Measurements from ENCODE around the gene SWSAP1. TPM values are rescaled to one million over a fixed set of nuclear protein-coding genes. Genes with fewer than 3 reads are reported as not detected.
"Not testable (repeated sequence)": the region's sequence is repeated elsewhere in the genome, so short reads cannot be mapped to it uniquely, and the experiment has no call there.

SWSAP1 gene
- total and polyA plus RNA-seq, 2 experiments from 2014 or later = 2.1 to 7.5 TPM

- H3K4me1 ChIP-seq (ENCODE audit: low read depth) = peaks cover 6% of the 10 kb centered on the region
Observed at GRCh38 chr19:11378319-11379189, 4.1 kb downstream of the SWSAP1 start.

GRCh38 chr19:11379269-11379845 lies 4.9 kb downstream of the SWSAP1 start:
- H3K4me3 ChIP-seq; H3K27ac ChIP-seq; H3K9me3 ChIP-seq (ENCODE audit: low read depth); H3K36me3 ChIP-seq; H3K27me3 ChIP-seq; H3K4me1 ChIP-seq (ENCODE audit: low read depth); DNase-seq (ENCODE audit: low read depth in 1 of 2, low spot score in 1 of 2): not testable (repeated sequence)

More at GRCh38 chr19:11378319-11379189, 4.1 kb downstream of the SWSAP1 start:
- Histone ChIP-seq H3K27me3 (no peaks in the 10 kb centered on the region), H3K4me3 (no peak overlapping the region), H3K36me3 (no peaks in the 10 kb centered on the region), H3K9me3 (ENCODE audit: low read depth) (no peaks in the 10 kb centered on the region), H3K27ac (no peak overlapping the region)
- TF ChIP-seq CTCF (IDR thresholded peaks at IDR 0.05; ENCODE audit: low read depth, low read length) = peak; percentile 71
- DNase-seq (ENCODE audit: low read depth in 1 of 2, low spot score in 1 of 2) = peak; percentile 45 to 77

- H3K4me1 ChIP-seq (ENCODE audit: low read depth) = peaks cover 12% of the 10 kb centered on the region
- DNase-seq (ENCODE audit: low read depth in 1 of 2, low spot score in 1 of 2) = no peak
- H3K4me3 ChIP-seq = no peak overlapping the region
- H3K9me3 ChIP-seq (ENCODE audit: low read depth) = no peaks in the 10 kb centered on the region
- no peaks in the 10 kb centered on the region for H3K36me3 ChIP-seq
- no peaks in the 10 kb centered on the region for H3K27me3 ChIP-seq
- H3K27ac ChIP-seq = no peak overlapping the region
- TF ChIP-seq CTCF (IDR thresholded peaks at IDR 0.05; ENCODE audit: low read depth, low read length) = no peak
Observed at GRCh38 chr19:11379857-11380350, 5.4 kb downstream of the SWSAP1 start.

- Histone ChIP-seq H3K9me3 (ENCODE audit: low read depth) (no peaks in the 10 kb centered on the region), H3K27ac (peak overlapping the region; percentile 55), H3K4me1 (ENCODE audit: low read depth) (peaks cover 7% of the 10 kb centered on the region), H3K36me3 (no peaks in the 10 kb centered on the region), H3K4me3 (peak overlapping the region; percentile 14), H3K27me3 (no peaks in the 10 kb centered on the region)
- DNase-seq (ENCODE audit: low read depth in 1 of 2, low spot score in 1 of 2) = peak; percentile 96 to 98
- peak; percentile 77 for TF ChIP-seq CTCF (IDR thresholded peaks at IDR 0.05; ENCODE audit: low read depth, low read length)
Observed at GRCh38 chr19:11380653-11381537, 6.4 kb downstream of the SWSAP1 start.

GRCh38 chr19:11382898-11383705 lies 8.6 kb downstream of the SWSAP1 start:
- Histone ChIP-seq H3K4me3 (peak overlapping the region; percentile 54), H3K4me1 (ENCODE audit: low read depth) (peaks cover 7% of the 10 kb centered on the region), H3K36me3 (no peaks in the 10 kb centered on the region), H3K9me3 (ENCODE audit: low read depth) (no peaks in the 10 kb centered on the region), H3K27ac (peak overlapping the region; percentile 64), H3K27me3 (no peaks in the 10 kb centered on the region)
- peak; percentile 42 to 83 for DNase-seq (ENCODE audit: low read depth in 1 of 2, low spot score in 1 of 2)
- peak; percentile 80 for TF ChIP-seq CTCF (IDR thresholded peaks at IDR 0.05; ENCODE audit: low read depth, low read length)
